ENCODE results near the gene FXYD1. TPM values are rescaled to one million over a fixed set of nuclear protein-coding genes. Genes with fewer than 3 reads are reported as not detected.

The FXYD1 gene
- total RNA-seq, 2 experiments from 2014 or later = 0.57 to 11.5 TPM

- peaks cover 5% of the 10 kb centered on the region for H3K4me1 ChIP-seq (ENCODE audit: insufficient read depth, low read length, poor library complexity, severe bottlenecking)
- ChIA-PET CTCF (ENCODE audit: unreplicated experiment) (no interaction called here), POLR2A (no interaction called here)
- H3K27ac ChIP-seq (ENCODE audit: low read depth, low read length, poor library complexity, severe bottlenecking) = no peak overlapping the region
- no TSS peak for BruUV-seq (replicated peaks)
- H3K9me2 ChIP-seq (ENCODE audit: insufficient read depth, low read length) = no peaks in the 10 kb centered on the region
- intact Hi-C loops (cut with micrococcal nuclease; ENCODE audit: unreplicated experiment) = no loop called here
- peaks cover 99% of the 10 kb centered on the region for H3K36me3 ChIP-seq (ENCODE audit: insufficient read depth, low read length)
- peaks cover 6% of the 10 kb centered on the region; the same call in 1 of the 2 replicates for H3K79me2 ChIP-seq (ENCODE audit: insufficient read depth, low read depth, low read length)
- no peak overlapping the region for H3K4me3 ChIP-seq (ENCODE audit: low read depth, low read length, poor library complexity, severe bottlenecking)
- H3K4me2 ChIP-seq (ENCODE audit: low read length) = no peak overlapping the region
- H4K20me1 ChIP-seq (ENCODE audit: insufficient read depth, low read length) = no peaks in the 10 kb centered on the region
- peaks cover 19% of the 10 kb centered on the region; the same call in 1 of the 2 replicates for H3K9me3 ChIP-seq (ENCODE audit: low read length)
- no peak overlapping the region for H2AFZ ChIP-seq (ENCODE audit: low read length)
- TF ChIP-seq EZH2phosphoT487 (IDR thresholded peaks at IDR 0.05; ENCODE audit: borderline replicate concordance, low read depth, low read length) = no peak
- TF ChIP-seq, protein P1, sequence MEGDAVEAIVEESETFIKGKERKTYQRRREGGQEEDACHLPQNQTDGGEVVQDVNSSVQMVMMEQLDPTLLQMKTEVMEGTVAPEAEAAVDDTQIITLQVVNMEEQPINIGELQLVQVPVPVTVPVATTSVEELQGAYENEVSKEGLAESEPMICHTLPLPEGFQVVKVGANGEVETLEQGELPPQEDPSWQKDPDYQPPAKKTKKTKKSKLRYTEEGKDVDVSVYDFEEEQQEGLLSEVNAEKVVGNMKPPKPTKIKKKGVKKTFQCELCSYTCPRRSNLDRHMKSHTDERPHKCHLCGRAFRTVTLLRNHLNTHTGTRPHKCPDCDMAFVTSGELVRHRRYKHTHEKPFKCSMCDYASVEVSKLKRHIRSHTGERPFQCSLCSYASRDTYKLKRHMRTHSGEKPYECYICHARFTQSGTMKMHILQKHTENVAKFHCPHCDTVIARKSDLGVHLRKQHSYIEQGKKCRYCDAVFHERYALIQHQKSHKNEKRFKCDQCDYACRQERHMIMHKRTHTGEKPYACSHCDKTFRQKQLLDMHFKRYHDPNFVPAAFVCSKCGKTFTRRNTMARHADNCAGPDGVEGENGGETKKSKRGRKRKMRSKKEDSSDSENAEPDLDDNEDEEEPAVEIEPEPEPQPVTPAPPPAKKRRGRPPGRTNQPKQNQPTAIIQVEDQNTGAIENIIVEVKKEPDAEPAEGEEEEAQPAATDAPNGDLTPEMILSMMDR (conservative IDR thresholded peaks at IDR 0.05; ENCODE audit: low read length) = no peak
- DNase-seq (ENCODE audit: low spot score) = no peak
Observed at GRCh38 chr19:35161434-35161743, 22.8 kb downstream of the FXYD1 start.

DNA sequence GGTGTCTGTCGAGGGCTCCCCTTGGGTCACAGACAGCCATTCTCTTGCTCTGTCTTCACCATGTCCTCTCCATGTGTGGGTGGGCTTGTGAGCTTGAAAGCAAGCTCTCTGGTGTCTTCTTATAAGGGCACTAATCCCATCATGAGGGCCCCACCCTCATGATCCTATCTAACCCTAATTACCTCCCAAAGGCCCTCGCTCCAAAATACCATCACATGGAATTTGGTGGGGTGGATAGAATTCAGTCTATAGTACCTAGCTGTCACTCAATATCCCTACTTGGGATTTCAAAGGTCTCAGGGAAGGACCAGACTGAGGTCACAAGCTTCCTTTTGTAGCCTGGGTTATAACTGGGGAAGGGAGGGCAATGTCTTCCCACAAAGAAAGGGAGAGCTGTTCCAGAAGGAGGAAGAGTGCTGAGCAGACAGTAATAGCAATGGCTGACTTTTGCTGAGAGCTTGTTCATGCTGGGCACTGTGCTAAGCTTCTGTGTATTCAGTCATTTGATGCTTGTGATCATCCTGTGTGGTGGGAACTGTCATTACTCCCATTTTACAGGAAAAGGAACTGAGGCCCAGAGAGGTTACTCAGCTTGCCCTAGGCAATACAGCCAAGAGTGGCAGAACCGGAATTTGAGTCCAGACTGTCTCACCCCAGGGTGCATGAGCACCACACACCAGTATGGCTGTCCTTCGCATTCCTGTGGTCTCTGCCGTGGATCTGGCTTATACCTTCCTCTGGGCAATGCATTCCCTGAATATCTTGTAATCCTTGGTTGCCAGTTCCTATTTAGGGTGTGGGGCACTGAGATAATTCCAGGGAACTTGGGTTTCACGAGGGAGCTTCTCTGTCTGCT, 24.1 kb downstream of the FXYD1 start:
- Histone ChIP-seq H3K79me2 (ENCODE audit: insufficient read depth, low read depth, low read length) (no peaks in the 10 kb centered on the region), H3K4me2 (ENCODE audit: low read length) (no peak overlapping the region), H4K20me1 (ENCODE audit: insufficient read depth, low read length) (no peaks in the 10 kb centered on the region), H3K4me3 (ENCODE audit: low read depth, low read length, poor library complexity, severe bottlenecking) (no peak overlapping the region), H2AFZ (ENCODE audit: low read length) (no peak overlapping the region), H3K4me1 (ENCODE audit: insufficient read depth, low read length, poor library complexity, severe bottlenecking) (no peaks in the 10 kb centered on the region), H3K9me3 (ENCODE audit: low read length) (peaks cover 20% of the 10 kb centered on the region; the same call in 1 of the 2 replicates), H3K9me2 (ENCODE audit: insufficient read depth, low read length) (no peaks in the 10 kb centered on the region), H3K36me3 (ENCODE audit: insufficient read depth, low read length) (peaks cover 100% of the 10 kb centered on the region), H3K27ac (ENCODE audit: low read depth, low read length, poor library complexity, severe bottlenecking) (no peak overlapping the region)
- BruUV-seq (replicated peaks) = no TSS peak
- ChIA-PET POLR2A (no interaction called here), CTCF (ENCODE audit: unreplicated experiment) (interaction anchor here (0.6 to 1.3 kb wide), 2 partner anchors 9 to 21 kb away, joined by 3 to 4 read pairs; partner anchors contain the start of gene FXYD5)
- TF ChIP-seq, protein P1 (conservative IDR thresholded peaks at IDR 0.05; ENCODE audit: low read length) = no peak
- no peak for TF ChIP-seq EZH2phosphoT487 (IDR thresholded peaks at IDR 0.05; ENCODE audit: borderline replicate concordance, low read depth, low read length)
- no peak for DNase-seq (ENCODE audit: low spot score)
- intact Hi-C loops (cut with micrococcal nuclease; ENCODE audit: unreplicated experiment) = no loop called here

- H3K4me2 ChIP-seq (ENCODE audit: low read length) = no peak overlapping the region
- no peak overlapping the region for H3K27ac ChIP-seq (ENCODE audit: low read depth, low read length, poor library complexity, severe bottlenecking)
- intact Hi-C loops (cut with micrococcal nuclease; ENCODE audit: unreplicated experiment) = no loop called here
- TF ChIP-seq EZH2phosphoT487 (IDR thresholded peaks at IDR 0.05; ENCODE audit: borderline replicate concordance, low read depth, low read length) = no peak
- TF ChIP-seq, protein P1 (conservative IDR thresholded peaks at IDR 0.05; ENCODE audit: low read length) = no peak
- POLR2A ChIA-PET = no interaction called here
- no peaks in the 10 kb centered on the region for H3K4me1 ChIP-seq (ENCODE audit: insufficient read depth, low read length, poor library complexity, severe bottlenecking)
- H2AFZ ChIP-seq (ENCODE audit: low read length) = no peak overlapping the region
- no peaks in the 10 kb centered on the region for H3K9me2 ChIP-seq (ENCODE audit: insufficient read depth, low read length)
- H3K9me3 ChIP-seq (ENCODE audit: low read length) = peaks cover 20% of the 10 kb centered on the region; the same call in 1 of the 2 replicates
- H4K20me1 ChIP-seq (ENCODE audit: insufficient read depth, low read length) = no peaks in the 10 kb centered on the region
- no peak overlapping the region for H3K4me3 ChIP-seq (ENCODE audit: low read depth, low read length, poor library complexity, severe bottlenecking)
- no TSS peak for BruUV-seq (replicated peaks)
- no peaks in the 10 kb centered on the region for H3K79me2 ChIP-seq (ENCODE audit: insufficient read depth, low read depth, low read length)
- no peak for DNase-seq (ENCODE audit: low spot score)
- peaks cover 92% of the 10 kb centered on the region for H3K36me3 ChIP-seq (ENCODE audit: insufficient read depth, low read length)
- CTCF ChIA-PET (ENCODE audit: unreplicated experiment) = no interaction called here
Observed at GRCh38 chr19:35164418-35164817, 25.8 kb downstream of the FXYD1 start.
